Peyer's patch (tissue), 4 donors: ENCODE measurements around the gene PCBP2. TPM values are rescaled to one million over a fixed set of nuclear protein-coding genes. Genes with fewer than 3 reads are reported as not detected.
"Not testable (repeated sequence)": the region's sequence is repeated elsewhere in the genome, so short reads cannot be mapped to it uniquely, and the experiment has no call there.

Experiments used
- DNase-seq, 3 donors: peaks; one replicate each; pipeline ENCODE4 v3.0.0-alpha.2; 2017 to 2019
- H3K27ac ChIP-seq, 4 donors: fragments of 200-600 bp; sonication (generic); one replicate each; pipeline ENCODE4 v1.5.1; 2016 to 2019
- H3K27me3 ChIP-seq, 2 donors: fragments of 200-600 bp; sonication (generic); one replicate each; pipeline ENCODE4 v1.5.1; 2019
- H3K36me3 ChIP-seq, 3 donors: fragments of 200-600 bp; sonication (generic); one replicate each; pipeline ENCODE4 v1.5.1; 2016 to 2019
- H3K4me1 ChIP-seq, 4 donors: fragments of 200-600 bp; sonication (generic); one replicate each; pipeline ENCODE4 v1.5.1; 2016 to 2019
- H3K4me3 ChIP-seq, 4 donors: fragments of 200-600 bp; sonication (generic); 1 replicate in 3 of 4; 2 replicates in 1 of 4; pipeline ENCODE4 v1.5.1; 2016 to 2019; ENCODE audit warnings: mild to moderate bottlenecking in 1 of 4
- H3K9me3 ChIP-seq, 4 donors: fragments of 200-600 bp; sonication (generic); one replicate each; pipeline ENCODE4 v1.5.1; 2016 to 2019; ENCODE audit warnings: mild to moderate bottlenecking in 1 of 4
- POLR2A ChIP-seq, 2 donors: fragments of 450-650 bp; IDR thresholded peaks; one replicate each; pipeline ENCODE4 v1.5.1; 2017; ENCODE audit warnings: antibody characterized with exemption in 2 of 2, mild to moderate bottlenecking in 2 of 2, moderate library complexity in 2 of 2
- total RNA-seq, 4 donors: library from RNA; depleted of rRNA; stranded (reverse); fragments of >200 nt; gene quantifications; one replicate each; pipeline ENCODE4 v1.1.0, GENCODE V29; 2016
- TF ChIP-seq, protein P1 (sequence below), 6 experiments: fragments of 450-650 bp in 4 of 6; fragments of 200-600 bp in 2 of 6; sonication (generic) in 1 of 6; IDR thresholded peaks; one replicate each; pipeline ENCODE4 v1.5.1; 2017 to 2019; ENCODE audit warnings: antibody characterized with exemption in 6 of 6, mild to moderate bottlenecking in 3 of 6, moderate library complexity in 1 of 6

PCBP2 gene
- total RNA-seq, 4 donors from 2014 or later = 384 to 549 (median 500) TPM

DNA sequence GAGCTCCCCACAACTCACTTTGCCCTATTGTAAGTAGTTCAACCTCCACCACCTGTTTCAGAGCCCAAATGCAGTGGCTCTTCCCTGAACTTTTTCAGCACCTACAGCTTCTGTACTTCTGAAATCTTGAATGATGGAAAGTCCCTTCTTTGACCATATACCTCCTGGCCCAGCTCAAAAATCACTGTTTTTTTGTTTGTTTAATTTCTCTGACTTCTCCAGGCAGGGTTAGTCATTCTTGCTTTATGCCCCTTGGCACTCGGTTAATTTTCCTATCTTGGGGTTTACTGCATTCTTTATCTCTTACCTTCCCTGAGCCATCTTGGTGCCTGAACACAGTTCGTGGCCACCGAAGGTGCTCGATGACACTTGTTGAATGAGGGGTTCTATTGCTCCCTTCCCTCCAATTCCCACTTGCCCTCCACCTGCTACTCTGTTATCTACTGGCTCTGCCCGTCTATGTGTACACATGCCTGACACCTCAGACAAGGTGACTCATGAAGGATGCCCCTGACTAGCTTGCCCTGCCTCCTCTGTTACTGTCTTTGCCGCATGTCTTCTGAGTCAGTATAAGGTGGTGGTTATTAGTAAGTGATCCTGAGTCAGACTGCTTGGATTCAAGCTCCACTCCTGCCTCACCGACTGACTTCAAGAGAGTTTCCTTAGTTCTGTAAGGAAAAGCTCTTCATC, 23.9 kb upstream of the PCBP2 start:
- Histone ChIP-seq H3K9me3 (no peaks in the 10 kb centered on the region), H3K4me1 (no peaks in the 10 kb centered on the region), H3K36me3 (no peaks in the 10 kb centered on the region), H3K4me3 (no peak overlapping the region), H3K27ac (peak overlapping the region in 1 of 4 donors; percentile 54), H3K27me3 (no peaks in the 10 kb centered on the region)
- peak in 1 of 2 donors; percentile 23 for TF ChIP-seq POLR2A (IDR thresholded peaks at IDR 0.05)
- TF ChIP-seq, protein P1, sequence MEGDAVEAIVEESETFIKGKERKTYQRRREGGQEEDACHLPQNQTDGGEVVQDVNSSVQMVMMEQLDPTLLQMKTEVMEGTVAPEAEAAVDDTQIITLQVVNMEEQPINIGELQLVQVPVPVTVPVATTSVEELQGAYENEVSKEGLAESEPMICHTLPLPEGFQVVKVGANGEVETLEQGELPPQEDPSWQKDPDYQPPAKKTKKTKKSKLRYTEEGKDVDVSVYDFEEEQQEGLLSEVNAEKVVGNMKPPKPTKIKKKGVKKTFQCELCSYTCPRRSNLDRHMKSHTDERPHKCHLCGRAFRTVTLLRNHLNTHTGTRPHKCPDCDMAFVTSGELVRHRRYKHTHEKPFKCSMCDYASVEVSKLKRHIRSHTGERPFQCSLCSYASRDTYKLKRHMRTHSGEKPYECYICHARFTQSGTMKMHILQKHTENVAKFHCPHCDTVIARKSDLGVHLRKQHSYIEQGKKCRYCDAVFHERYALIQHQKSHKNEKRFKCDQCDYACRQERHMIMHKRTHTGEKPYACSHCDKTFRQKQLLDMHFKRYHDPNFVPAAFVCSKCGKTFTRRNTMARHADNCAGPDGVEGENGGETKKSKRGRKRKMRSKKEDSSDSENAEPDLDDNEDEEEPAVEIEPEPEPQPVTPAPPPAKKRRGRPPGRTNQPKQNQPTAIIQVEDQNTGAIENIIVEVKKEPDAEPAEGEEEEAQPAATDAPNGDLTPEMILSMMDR (IDR thresholded peaks at IDR 0.05) = no peak
- DNase-seq = peak in 1 of 3 donors; percentile 75

DNA sequence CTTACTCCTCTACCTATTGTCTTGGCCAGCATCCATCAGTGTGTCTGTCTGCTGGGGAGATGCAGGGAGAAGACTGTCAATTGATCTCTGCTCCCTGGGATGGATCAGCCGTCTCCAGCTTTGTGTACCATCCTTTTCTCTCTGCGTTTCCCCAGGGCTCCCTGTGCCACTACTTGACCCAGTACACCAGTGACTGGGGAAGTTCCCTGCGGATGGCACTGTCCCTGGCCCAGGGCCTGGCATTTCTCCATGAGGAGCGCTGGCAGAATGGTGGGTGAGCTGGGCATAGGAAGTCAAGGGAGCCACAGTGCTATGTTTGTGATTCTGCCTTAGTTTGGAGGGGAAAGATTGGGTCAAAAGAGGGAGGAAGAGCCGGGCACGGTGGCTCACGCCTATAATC, 23.2 kb upstream of the PCBP2 start:
- Histone ChIP-seq H3K4me1 (no peaks in the 10 kb centered on the region), H3K9me3 (no peaks in the 10 kb centered on the region), H3K4me3 (no peak overlapping the region), H3K27ac (peak overlapping the region in 1 of 4 donors; percentile 35), H3K36me3 (no peaks in the 10 kb centered on the region), H3K27me3 (no peaks in the 10 kb centered on the region)
- DNase-seq = no peak
- no peak for TF ChIP-seq POLR2A (IDR thresholded peaks at IDR 0.05)
- TF ChIP-seq, protein P1 (IDR thresholded peaks at IDR 0.05) = no peak

DNA sequence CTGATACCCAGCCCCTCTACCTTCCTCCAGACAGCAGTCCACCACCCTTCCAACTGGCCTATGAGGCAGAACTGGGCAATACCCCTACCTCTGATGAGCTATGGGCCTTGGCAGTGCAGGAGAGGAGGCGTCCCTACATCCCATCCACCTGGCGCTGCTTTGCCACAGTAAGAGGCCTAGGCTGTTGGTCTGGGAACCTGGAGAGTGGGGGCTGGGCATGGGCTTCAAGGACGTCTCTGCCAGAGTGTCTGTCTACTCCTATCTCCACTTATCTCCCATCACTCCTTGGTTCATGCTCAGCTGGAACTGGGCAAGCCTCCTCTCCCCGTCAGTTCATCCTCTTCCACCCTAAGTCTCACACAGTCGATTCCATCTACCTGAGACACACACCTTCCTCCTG, 21.8 kb upstream of the PCBP2 start:
- Histone ChIP-seq H3K4me3 (no peak overlapping the region), H3K4me1 (no peaks in the 10 kb centered on the region), H3K9me3 (no peaks in the 10 kb centered on the region), H3K27me3 (no peaks in the 10 kb centered on the region), H3K27ac (no peak overlapping the region), H3K36me3 (no peaks in the 10 kb centered on the region)
- TF ChIP-seq, protein P1 (IDR thresholded peaks at IDR 0.05) = no peak
- no peak for TF ChIP-seq POLR2A (IDR thresholded peaks at IDR 0.05)
- no peak for DNase-seq

DNA sequence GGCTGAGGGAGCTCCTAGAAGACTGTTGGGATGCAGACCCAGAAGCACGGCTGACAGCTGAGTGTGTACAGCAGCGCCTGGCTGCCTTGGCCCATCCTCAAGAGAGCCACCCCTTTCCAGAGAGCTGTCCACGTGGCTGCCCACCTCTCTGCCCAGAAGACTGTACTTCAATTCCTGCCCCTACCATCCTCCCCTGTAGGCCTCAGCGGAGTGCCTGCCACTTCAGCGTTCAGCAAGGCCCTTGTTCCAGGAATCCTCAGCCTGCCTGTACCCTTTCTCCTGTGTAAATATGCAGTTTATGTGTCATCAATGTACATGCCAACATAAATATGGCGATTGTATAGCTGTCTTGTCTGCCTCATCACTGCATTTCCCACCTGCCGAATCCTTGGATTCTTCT, 20.7 kb upstream of the PCBP2 start:
- H3K27ac ChIP-seq = no peak overlapping the region
- no peak for TF ChIP-seq POLR2A (IDR thresholded peaks at IDR 0.05)
- TF ChIP-seq, protein P1 (IDR thresholded peaks at IDR 0.05) = no peak
- no peaks in the 10 kb centered on the region for H3K27me3 ChIP-seq
- peak in 1 of 3 donors; percentile 9 for DNase-seq
- H3K4me3 ChIP-seq = no peak overlapping the region
- H3K36me3 ChIP-seq = no peaks in the 10 kb centered on the region
- no peaks in the 10 kb centered on the region for H3K4me1 ChIP-seq
- no peaks in the 10 kb centered on the region for H3K9me3 ChIP-seq

DNA sequence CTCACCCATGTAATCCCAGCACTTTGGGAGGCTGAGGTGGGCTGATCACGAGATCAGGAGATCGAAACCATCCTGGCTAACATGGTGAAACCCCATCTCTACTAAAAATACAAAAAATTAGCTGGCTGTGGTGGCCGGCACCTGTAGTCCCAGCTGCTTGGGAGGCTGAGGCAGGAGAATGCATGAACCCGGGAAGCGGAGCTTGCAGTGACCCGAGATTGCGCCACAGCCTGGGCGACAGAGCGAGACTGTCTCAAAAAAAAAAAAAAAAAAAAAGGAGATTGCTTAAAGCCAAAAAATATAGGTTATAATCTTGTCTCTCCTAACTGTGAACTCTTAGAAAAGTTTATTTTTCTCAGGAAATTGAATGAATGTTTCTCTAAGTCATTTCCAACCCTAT, 16.6 kb upstream of the PCBP2 start:
- H3K9me3 ChIP-seq, H3K4me3 ChIP-seq, H3K4me1 ChIP-seq, H3K27me3 ChIP-seq, H3K27ac ChIP-seq, H3K36me3 ChIP-seq: not testable (repeated sequence)
- peak in 1 of 3 donors; percentile 18 for DNase-seq

DNA sequence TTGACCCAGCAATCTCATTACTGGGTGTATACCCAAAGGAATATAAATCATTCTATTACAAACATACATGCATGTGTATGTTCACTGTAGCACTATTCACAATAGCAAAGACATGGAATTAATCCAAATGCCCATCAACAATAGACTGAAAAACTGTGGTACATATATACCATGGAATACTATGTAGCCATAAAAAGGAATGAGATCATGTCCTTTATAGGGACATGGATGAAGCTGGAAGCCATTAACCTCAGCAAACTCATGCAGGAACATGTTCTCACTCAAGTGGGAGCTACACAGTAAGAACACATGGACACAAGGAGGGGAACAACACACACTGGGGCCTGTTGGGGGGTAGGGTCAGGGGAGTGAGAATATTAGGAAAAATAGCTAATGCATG, 12.3 kb upstream of the PCBP2 start:
- H3K9me3 ChIP-seq, H3K27me3 ChIP-seq, H3K27ac ChIP-seq, H3K36me3 ChIP-seq, DNase-seq, H3K4me3 ChIP-seq: not testable (repeated sequence)
- H3K4me1 ChIP-seq = peaks cover 0 to 11% (median 5%) of the 10 kb centered on the region in 4 donors
